ENCODE measurements around the gene PRKCE. TPM values are rescaled to one million over a fixed set of nuclear protein-coding genes. Genes with fewer than 3 reads are reported as not detected.

The PRKCE gene
- total RNA-seq, 1 donor, result 12.5 TPM

DNA sequence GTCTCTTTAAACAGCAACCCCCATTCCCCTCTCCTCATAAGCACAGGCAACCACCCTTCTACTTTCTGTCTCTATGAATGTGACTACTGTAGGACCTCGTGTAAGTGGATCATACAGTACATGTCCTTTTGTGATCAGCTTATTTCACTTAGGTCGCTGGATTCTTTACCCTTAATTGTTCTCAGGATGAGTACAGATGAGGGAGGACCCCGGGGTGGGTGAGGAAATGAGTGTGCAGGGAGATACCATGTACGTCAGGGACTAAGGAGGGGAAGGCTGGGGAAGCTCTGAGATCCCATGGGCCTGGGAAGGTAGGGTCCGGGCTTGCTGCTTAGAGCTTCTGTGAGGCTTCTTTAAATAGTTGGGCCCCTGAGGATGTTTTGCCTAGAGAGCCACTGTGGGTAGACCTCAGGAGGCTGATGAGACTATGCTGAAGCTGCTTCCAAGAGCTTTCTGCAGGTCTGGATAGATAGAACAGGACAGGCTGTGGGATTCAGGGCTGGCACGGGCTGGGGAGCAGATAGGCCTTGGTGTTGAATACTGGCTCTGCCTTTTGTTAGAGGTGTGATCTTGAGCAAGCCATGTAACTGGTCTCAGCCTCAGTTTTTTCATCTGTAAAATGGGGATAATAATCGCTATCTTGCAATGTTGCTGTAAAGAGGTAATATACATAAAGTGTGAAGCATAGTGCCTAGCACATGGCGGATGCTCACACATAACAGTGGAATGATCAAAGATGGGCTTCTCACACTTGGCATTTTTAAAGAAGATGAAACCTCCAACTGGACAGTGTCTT is 155.3 kb downstream of the PRKCE start:
- TF ChIP-seq, protein P1, sequence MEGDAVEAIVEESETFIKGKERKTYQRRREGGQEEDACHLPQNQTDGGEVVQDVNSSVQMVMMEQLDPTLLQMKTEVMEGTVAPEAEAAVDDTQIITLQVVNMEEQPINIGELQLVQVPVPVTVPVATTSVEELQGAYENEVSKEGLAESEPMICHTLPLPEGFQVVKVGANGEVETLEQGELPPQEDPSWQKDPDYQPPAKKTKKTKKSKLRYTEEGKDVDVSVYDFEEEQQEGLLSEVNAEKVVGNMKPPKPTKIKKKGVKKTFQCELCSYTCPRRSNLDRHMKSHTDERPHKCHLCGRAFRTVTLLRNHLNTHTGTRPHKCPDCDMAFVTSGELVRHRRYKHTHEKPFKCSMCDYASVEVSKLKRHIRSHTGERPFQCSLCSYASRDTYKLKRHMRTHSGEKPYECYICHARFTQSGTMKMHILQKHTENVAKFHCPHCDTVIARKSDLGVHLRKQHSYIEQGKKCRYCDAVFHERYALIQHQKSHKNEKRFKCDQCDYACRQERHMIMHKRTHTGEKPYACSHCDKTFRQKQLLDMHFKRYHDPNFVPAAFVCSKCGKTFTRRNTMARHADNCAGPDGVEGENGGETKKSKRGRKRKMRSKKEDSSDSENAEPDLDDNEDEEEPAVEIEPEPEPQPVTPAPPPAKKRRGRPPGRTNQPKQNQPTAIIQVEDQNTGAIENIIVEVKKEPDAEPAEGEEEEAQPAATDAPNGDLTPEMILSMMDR (IDR thresholded peaks at IDR 0.05; ENCODE audit: insufficient read depth, low read length), result no peak

DNA sequence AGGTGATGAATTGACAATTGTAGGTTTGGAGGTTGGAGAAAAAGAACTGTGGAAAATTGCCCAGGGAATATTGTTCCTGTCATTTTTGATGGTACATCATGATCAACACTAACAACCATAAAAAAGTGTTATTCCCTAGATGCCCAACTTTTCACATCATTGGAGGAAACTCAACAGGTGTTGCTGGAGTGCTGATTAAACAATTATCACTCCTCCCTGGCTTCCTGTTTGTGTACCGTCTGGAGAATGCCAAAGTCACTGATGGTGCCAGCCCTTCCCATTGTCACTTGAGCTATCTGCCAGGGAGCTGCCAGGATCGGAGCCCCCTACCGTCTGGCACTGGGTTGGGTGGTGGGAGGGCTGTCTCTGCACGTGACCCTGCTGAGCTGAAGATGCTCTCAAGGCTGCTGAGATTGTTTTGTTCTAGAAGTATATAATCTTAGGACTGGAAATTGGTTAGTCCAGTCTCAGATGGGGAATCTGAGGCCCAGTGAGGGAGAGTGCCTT is 156.9 kb downstream of the PRKCE start:
- DNase-seq (ENCODE audit: low read depth), result no peak
- H3K4me3 ChIP-seq (ENCODE audit: low read depth, low read length), result no peak overlapping the region
- TF ChIP-seq, protein P1 (IDR thresholded peaks at IDR 0.05; ENCODE audit: insufficient read depth, low read length), result no peak

More for the DNA sequence above, 155.3 kb downstream of the PRKCE start:
- DNase-seq (ENCODE audit: low read depth), result no peak
- H3K4me3 ChIP-seq (ENCODE audit: low read depth, low read length), result no peak overlapping the region

DNA sequence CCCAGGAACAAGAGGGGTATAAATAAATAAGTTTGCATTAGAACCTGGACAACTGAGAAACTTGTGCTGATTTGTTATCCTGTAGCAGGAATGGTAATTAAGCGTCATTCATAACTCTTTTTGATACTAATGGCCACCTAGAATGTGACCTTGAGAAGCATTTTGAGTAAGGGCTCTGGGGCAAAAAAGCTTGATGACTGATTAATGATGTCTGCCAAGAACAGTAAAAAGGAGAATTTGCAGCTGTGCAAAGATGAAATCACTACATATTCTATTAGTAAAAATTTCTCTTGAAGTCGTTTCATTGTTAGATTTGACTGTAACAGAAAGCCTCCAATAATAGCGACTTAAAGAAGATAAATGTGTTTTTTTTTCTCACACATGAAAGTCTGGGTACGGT is 157.7 kb downstream of the PRKCE start:
- TF ChIP-seq, protein P1 (IDR thresholded peaks at IDR 0.05; ENCODE audit: insufficient read depth, low read length), result no peak
- no peak for DNase-seq (ENCODE audit: low read depth)
- H3K4me3 ChIP-seq (ENCODE audit: low read depth, low read length), result no peak overlapping the region

DNA sequence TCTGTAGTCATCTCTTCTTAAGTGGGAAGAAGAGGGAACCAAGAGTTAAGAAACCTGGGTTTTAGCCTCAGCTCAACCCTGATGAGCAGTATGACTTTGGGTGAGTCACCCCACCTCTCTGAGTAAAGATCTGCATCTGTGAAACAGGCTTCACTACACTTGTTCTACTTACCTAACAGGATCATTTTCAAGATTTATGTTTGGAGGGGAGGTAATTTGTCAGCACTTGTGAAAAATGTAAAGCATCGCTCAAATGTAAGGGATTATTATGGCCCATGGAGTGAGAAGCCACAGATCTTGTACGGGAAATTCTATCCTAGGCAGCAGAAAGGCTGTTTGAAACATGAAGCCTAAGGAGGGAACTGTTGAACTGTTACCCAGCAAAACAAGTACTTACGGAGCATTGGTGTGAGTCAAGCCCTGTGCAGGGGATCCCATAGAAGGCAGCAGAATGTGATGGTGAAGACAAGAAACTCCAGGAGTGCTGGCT is 160.6 kb downstream of the PRKCE start:
- peak; percentile 66 for DNase-seq (ENCODE audit: low read depth)
- TF ChIP-seq, protein P1 (IDR thresholded peaks at IDR 0.05; ENCODE audit: insufficient read depth, low read length), result no peak
- no peak overlapping the region for H3K4me3 ChIP-seq (ENCODE audit: low read depth, low read length)

DNA sequence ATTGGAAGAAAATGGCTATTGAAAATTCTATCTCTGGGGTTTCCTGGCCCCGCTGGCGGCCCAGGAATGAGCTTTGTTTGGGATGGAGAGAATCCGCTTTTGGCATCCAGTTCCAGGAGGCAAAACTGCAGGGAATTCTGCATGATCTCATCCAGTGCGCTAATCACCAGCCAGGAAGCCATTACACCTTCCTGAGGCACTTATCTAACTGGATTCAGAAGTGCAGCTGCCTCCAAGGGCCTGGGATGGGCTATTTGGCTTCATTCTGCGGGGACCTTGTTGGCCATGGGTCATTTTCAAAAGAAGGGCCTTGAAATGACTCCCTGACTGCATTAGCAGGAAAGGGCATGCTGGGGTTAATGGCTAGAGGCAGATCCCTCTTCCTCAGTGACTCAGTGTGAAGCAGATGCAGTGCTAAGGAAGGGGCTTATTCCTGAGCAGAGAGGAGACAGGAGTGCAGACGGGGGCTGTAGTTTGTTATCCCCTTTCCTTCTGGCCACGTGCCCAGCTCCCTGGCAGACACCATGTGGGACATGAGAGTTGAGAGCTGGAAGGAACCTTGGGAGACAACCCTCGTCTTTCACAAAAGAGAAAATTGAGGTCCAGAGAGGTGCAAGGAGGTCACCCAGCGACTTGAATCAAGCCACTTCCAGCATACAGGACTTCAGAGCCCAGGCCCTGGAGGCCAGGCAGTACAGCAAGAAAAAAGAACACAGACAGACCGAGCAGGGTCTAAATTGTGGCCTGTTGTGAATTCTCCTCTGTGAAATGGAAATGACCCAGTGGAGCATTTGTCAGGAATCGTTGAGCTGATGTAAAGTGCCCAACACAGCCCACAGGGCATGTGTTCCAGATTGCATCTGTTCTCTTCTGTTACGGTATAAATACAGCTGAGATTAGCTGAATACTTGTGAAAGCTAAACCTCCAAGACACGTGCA is 161.8 kb downstream of the PRKCE start:
- peak; percentile 83 for DNase-seq (ENCODE audit: low read depth)
- TF ChIP-seq, protein P1 (IDR thresholded peaks at IDR 0.05; ENCODE audit: insufficient read depth, low read length), result no peak
- H3K4me3 ChIP-seq (ENCODE audit: low read depth, low read length), result no peak overlapping the region

DNA sequence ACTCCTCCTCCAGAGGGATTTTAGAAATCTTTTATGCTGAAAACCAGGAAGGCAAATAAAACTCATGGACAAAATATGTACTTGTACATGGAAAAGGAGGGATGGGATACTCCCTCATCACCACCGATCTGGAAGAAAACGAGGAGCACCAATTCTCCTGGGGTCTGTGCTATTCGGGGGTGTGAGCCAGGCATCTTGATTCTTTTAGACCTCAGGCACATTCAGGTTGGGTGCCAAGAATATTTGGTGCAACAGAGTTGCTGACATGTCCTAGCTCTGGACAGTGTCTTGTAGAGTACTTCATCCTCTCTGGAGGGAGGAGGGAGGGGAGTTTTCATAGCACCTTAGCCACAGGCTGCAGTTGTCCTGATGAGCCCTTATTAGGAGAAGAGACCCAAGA is 163.0 kb downstream of the PRKCE start:
- DNase-seq (ENCODE audit: low read depth), result peak; percentile 67

More for the DNA sequence above, 163.0 kb downstream of the PRKCE start:
- TF ChIP-seq, protein P1 (IDR thresholded peaks at IDR 0.05; ENCODE audit: insufficient read depth, low read length), result no peak
- no peak overlapping the region for H3K4me3 ChIP-seq (ENCODE audit: low read depth, low read length)

Data from fibroblast of the aortic adventitia (primary cell).